Activated CD4-positive, alpha-beta T cell treated with anti-CD3 and anti-CD28 coated beads, Interleukin-2, amount 10 ng/mL, durations not matched to agents 24 days and 14 days (primary cell): ENCODE results near the gene UBTFL1. TPM values are rescaled to one million over a fixed set of nuclear protein-coding genes. Genes with fewer than 3 reads are reported as not detected.
"Not testable (repeated sequence)": the region's sequence is repeated elsewhere in the genome, so short reads cannot be mapped to it uniquely, and the experiment has no call there.

Experiments
- DNase-seq: peaks from one replicate; pipeline ENCODE4 v3.0.0; 2022
- H3K27ac Mint-ChIP-seq: one replicate; pipeline ENCODE4 v1.8.0; 2022; ENCODE audit warnings: mild to moderate bottlenecking, mixed read lengths
- H3K27me3 Mint-ChIP-seq: one replicate; pipeline ENCODE4 v1.8.0; 2022; ENCODE audit warnings: mixed read lengths
- H3K36me3 Mint-ChIP-seq: one replicate; pipeline ENCODE4 v1.8.0; 2022; ENCODE audit warnings: low read depth, mild to moderate bottlenecking, mixed read lengths
- H3K4me1 Mint-ChIP-seq: one replicate; pipeline ENCODE4 v1.8.0; 2021; ENCODE audit warnings: mixed read lengths
- H3K4me3 Mint-ChIP-seq: one replicate; pipeline ENCODE4 v1.8.0; 2022; ENCODE audit warnings: mild to moderate bottlenecking, moderate library complexity, mixed read lengths
- H3K9me3 Mint-ChIP-seq: one replicate; pipeline ENCODE4 v1.8.0; 2021; ENCODE audit warnings: mixed read lengths
- intact Hi-C: fragments of 100-400 bp; cut with micrococcal nuclease; formaldehyde crosslinking; loops from one replicate; pipeline ENCODE4 v1.15.1; 2023
- total RNA-seq: library from RNA; stranded (reverse); gene quantifications from 2 replicates; pipeline ENCODE4 v1.2.3, GENCODE V29; 2022

Gene UBTFL1, protein sequence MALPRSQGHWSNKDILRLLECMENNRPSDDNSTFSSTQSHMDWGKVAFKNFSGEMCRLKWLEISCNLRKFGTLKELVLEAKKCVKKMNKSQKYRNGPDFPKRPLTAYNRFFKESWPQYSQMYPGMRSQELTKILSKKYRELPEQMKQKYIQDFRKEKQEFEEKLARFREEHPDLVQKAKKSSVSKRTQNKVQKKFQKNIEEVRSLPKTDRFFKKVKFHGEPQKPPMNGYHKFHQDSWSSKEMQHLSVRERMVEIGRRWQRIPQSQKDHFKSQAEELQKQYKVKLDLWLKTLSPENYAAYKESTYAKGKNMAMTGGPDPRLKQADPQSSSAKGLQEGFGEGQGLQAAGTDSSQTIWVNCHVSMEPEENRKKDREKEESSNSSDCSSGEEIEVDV
- not detected in 2 replicates for total RNA-seq

DNA sequence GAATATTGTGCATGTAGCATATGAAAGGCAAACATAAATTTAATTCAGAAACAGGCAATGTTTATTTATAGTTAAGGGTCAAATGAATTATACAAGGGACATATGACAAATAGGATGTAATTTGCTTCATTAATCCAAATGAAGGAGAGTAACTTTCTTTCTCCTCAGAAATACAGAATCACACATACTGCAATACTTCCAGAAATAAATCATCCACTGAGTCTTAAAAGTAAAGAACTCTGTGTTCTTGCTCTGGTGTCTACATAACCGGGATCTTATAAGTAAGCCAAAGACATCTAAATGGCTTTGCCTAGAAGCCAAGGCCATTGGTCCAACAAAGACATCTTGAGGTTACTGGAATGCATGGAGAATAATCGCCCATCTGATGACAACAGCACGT is at the start of gene UBTFL1:
TSS of gene UBTFL1 (plus strand) at position 301 of the 400 bp plus-strand sequence. CDS start at position 301, 0 bp downstream.
- H3K9me3 Mint-ChIP-seq, H3K36me3 Mint-ChIP-seq, H3K27me3 Mint-ChIP-seq, H3K27ac Mint-ChIP-seq, H3K4me3 Mint-ChIP-seq, H3K4me1 Mint-ChIP-seq, DNase-seq, intact Hi-C loops: not testable (repeated sequence)

DNA sequence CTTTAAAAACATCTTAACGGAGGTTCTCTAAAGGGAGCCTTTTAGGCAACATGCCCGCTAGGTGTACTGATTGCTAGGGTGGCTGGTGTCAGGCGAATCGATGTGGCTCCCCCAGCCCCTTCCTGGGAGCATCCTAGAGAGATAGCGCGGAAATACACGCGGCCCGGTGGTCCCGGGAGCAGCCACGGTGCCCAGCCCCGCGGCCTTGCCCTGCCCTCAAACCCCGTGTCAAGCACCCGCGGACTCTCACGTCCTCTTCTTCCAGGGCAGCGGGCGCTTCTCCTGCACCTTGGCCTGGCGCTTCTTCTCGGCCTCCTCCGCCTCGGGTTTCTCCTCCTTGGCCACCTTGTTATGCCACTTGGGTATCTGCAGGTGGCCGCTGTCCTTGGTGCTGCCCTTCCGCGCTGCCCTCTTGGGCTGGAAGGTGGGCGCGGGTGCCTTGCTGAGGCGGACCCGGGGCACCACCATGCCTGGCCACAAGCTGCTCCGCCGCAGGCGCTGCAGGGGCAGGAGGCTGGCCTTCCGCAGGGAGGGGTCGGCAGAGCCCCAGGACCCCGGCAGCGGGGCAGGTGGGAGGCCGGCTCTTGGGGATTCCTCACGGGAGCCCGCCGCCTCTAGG is 34.0 kb upstream of the UBTFL1 start:
- H3K4me3 Mint-ChIP-seq, H3K4me1 Mint-ChIP-seq, H3K9me3 Mint-ChIP-seq, H3K27ac Mint-ChIP-seq, DNase-seq, H3K36me3 Mint-ChIP-seq, intact Hi-C loops, H3K27me3 Mint-ChIP-seq: not testable (repeated sequence)

DNA sequence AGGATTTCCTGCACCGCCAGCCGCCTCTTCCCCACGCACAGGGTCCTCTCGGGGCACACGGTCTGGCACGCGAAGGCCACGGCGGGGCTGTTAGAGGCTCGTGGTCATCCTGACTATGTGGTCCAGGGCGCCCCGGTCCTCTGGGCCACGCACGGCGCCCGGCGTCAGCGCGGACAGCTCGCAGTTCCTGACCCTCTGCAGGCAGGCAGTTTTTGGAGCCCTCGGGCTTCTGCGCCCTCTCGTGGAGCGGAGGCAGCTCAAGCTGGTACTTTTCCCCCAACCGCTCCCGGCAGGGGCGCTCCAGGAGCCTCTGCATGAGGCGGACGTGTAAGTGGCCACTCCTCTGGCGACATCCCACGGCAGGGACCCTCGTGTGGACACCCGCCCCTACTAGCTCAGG is 33.4 kb upstream of the UBTFL1 start:
- H3K27ac Mint-ChIP-seq, H3K4me3 Mint-ChIP-seq, H3K4me1 Mint-ChIP-seq, intact Hi-C loops, H3K9me3 Mint-ChIP-seq, H3K27me3 Mint-ChIP-seq, DNase-seq, H3K36me3 Mint-ChIP-seq: not testable (repeated sequence)

DNA sequence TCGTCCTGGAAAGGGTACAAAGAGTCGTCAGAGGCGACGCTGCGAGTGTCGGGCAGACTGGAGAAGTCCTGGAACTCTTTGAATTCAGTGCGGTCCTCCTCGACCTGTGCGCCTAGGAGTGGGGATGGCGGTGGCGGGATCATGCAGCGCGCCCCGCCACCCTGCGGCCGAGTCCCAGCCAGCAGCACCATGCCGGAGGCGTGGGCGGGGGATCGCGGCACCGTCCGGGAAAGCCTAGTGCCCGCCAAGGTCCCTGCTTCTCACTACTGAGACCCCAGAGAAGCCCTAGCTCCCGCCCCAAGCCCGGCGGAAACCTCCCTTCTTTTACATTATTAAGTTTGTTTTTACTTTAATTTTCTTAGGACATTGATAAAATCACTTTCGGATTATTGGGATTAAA is 32.2 kb upstream of the UBTFL1 start:
- DNase-seq, H3K27me3 Mint-ChIP-seq, H3K27ac Mint-ChIP-seq, H3K4me1 Mint-ChIP-seq, H3K9me3 Mint-ChIP-seq, intact Hi-C loops, H3K36me3 Mint-ChIP-seq, H3K4me3 Mint-ChIP-seq: not testable (repeated sequence)

DNA sequence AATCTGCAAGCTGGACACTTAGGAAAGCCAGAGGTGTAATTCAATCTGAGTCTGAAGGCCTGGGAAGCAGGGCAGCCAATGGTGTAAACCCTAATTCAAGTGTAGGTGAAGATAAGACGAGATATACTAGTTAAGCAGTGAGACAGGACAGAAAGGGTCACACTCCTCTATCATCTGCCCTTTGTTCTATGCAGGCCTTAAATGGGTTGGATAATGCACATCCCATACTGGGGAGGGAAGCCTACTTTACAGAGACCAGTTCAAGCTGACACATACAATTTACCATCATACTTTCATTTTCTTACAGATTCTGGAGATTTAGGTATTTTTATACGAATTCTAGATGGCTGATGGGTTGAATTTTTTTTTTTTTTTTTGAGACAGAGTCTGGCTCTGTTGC is 3.0 kb downstream of the UBTFL1 start:
- DNase-seq, H3K4me1 Mint-ChIP-seq, H3K36me3 Mint-ChIP-seq, H3K9me3 Mint-ChIP-seq, H3K27ac Mint-ChIP-seq, intact Hi-C loops, H3K27me3 Mint-ChIP-seq, H3K4me3 Mint-ChIP-seq: not testable (repeated sequence)

DNA sequence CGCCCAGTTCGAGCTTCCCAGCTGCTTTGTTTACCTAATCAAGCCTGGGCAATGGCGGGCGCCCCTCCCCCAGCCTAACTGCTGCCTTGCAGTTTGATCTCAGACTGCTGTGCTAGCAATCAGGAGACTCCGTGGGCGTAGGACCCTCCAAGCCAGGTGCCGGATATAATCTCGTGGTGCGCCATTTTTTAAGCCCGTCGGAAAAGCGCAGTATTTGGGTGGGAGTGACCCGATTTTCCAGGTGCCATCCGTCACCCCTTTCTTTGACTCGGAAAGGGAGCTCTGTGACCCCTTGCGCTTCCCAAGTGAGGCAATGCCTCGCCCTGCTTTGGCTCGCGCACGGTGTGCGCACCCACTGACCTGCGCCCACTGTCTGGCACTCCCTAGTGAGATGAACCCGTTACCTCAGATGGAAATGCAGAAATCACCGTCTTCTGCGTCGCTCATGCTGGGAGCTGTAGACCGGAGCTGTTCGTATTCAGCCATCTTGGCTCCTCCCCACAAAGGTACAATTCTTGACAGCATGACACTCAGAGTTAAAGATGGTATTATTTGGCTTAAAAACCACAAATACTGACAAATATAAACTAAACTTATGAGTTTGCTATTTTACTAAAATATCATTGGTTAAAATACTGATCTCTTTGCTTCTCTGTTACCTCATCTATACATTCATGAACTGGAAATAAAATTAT is 9.6 kb downstream of the UBTFL1 start:
- H3K4me3 Mint-ChIP-seq, H3K9me3 Mint-ChIP-seq, DNase-seq, H3K27me3 Mint-ChIP-seq, H3K36me3 Mint-ChIP-seq, H3K27ac Mint-ChIP-seq, intact Hi-C loops, H3K4me1 Mint-ChIP-seq: not testable (repeated sequence)

DNA sequence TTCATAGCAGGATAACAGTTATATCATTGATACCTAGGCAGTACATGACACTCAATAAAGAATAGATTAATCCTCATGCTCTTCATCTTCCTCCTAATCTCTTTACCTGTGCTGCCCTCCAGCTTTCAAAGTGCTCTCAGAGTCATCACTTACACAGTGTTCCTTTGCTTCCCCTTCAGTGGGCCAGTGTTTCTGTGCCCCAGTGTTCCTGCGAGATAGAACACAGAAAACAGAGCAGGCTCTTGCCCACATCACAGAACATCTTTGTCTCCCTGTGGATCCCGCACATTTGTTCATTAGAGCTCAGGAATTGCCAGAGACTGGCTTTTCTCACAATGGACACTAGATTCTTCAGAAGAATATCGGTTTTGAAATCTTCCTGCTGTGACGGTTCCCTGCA is 12.5 kb downstream of the UBTFL1 start:
- peaks cover 10% of the 10 kb centered on the region for H3K4me1 Mint-ChIP-seq
- H3K4me3 Mint-ChIP-seq, DNase-seq, H3K36me3 Mint-ChIP-seq, intact Hi-C loops, H3K9me3 Mint-ChIP-seq, H3K27ac Mint-ChIP-seq, H3K27me3 Mint-ChIP-seq: not testable (repeated sequence)

DNA sequence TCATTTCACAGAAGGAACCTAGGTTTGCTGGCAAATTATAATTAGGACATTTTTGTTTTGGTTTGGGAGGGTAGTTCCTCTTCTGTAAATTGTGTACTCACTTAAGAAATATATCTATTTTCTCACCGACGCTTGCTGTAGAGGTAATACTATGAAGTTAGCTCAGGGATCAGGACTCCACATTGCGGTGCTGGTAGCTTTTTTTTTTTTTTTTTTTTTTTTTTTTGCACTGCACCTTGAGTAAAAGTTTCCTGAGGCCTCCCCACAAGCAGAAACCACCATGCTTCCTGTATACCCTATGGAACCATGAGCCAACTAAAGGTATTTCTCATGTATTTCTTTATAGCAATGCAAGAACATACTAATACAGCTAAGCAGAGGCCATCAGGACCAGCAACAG is 14.7 kb downstream of the UBTFL1 start:
- Mint-ChIP-seq H3K9me3 (no peaks in the 10 kb centered on the region), H3K27ac (peak overlapping the region; percentile 4), H3K4me3 (no peak overlapping the region), H3K36me3 (no peaks in the 10 kb centered on the region), H3K4me1 (peaks cover 10% of the 10 kb centered on the region), H3K27me3 (no peaks in the 10 kb centered on the region)
- no peak for DNase-seq
- intact Hi-C loops, result no loop called here

DNA sequence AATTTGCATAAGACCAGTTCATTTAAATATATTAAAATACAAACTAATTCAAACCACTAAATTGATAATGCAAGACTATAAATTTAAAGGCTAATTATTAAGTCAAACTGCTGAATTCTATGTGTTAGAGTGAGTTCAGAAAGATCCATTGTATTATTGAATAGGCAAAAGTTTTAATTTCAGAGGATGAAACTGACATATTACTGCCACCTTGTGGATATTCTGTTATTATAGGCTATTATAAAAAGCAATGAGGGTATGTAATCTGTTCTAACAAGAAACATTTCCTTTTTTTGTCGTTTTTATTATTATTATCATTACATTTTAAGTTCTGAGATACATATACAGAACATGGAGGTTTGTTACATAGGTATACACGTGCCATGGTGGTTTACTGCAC is 27.8 kb downstream of the UBTFL1 start:
- no peaks in the 10 kb centered on the region for H3K9me3 Mint-ChIP-seq
- H3K27me3 Mint-ChIP-seq, result no peaks in the 10 kb centered on the region
- H3K27ac Mint-ChIP-seq, result no peak overlapping the region
- intact Hi-C loops, result loop anchor here (10.0 kb wide), 1 partner anchor 1019 kb away; no protein-coding TSS in a partner anchor
- no peaks in the 10 kb centered on the region for H3K4me1 Mint-ChIP-seq
- DNase-seq, result no peak
- H3K36me3 Mint-ChIP-seq, result no peaks in the 10 kb centered on the region
- no peak overlapping the region for H3K4me3 Mint-ChIP-seq

DNA sequence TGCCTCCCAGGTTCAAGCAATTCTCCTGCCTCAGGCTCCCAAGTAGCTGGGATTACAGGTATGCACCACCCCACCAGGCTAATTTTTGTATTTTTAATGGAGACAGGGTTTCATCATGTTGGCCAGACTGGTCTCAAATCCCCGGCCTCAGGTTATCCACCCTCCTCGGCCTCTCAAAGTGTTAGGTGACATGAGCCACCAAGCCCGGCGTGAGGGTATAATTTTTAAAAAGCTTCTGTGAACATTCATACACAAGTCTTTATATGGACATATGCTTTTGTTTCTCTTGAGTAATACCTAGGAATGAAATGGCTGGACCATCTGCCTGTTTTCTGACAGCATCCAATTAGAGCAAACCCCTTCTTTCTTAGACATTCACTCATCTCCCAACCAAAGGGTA is 34.4 kb downstream of the UBTFL1 start:
- Mint-ChIP-seq H3K27ac (no peak overlapping the region), H3K27me3 (no peaks in the 10 kb centered on the region), H3K36me3 (no peaks in the 10 kb centered on the region), H3K9me3 (no peaks in the 10 kb centered on the region), H3K4me1 (no peaks in the 10 kb centered on the region), H3K4me3 (no peak overlapping the region)
- no peak for DNase-seq
- intact Hi-C loops, result no loop called here

DNA sequence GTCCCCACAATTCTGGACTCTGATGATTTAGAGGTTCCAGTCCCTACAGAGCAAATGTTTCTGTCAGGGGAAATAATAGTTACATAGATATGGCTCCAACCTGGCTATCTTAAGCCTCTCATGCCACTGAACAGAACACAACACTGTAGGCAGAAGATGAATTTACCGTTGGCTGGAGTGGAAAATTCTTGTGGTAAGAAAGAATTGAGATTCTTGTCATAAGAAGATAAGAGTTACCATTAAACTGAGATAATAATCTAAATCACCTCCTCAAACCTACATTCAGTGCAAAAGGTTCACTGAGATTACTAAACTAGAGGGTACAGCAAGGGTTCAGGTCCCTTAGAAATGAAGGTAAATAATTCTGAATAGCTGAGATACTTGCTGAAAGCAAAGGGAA is 38.6 kb downstream of the UBTFL1 start:
- DNase-seq, result no peak
- no peak overlapping the region for H3K4me3 Mint-ChIP-seq
- H3K9me3 Mint-ChIP-seq, result no peaks in the 10 kb centered on the region
- H3K4me1 Mint-ChIP-seq, result no peaks in the 10 kb centered on the region
- no peaks in the 10 kb centered on the region for H3K36me3 Mint-ChIP-seq
- intact Hi-C loops, result no loop called here
- H3K27me3 Mint-ChIP-seq, result no peaks in the 10 kb centered on the region
- H3K27ac Mint-ChIP-seq, result no peak overlapping the region

DNA sequence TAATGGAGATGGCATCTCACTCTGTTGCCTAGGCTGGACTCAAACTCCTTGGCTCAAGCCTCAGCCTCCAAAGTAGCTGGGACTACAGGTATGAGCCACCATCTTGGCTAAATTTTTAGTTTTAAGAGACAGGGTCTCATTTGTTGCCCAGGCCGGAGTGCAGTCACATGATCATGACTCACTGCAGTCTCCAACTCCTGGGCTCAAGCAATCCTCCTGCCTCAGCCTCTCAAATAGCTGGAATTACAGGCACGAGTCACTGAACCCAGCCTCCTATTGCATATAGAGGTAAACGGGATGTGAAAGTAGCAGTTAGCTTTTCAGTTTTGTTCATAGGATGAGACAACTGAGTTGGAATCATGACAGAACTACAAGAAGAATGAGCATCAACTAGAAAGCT is 39.2 kb downstream of the UBTFL1 start:
- Mint-ChIP-seq H3K4me1 (no peaks in the 10 kb centered on the region), H3K4me3 (no peak overlapping the region), H3K27ac (no peak overlapping the region), H3K36me3 (no peaks in the 10 kb centered on the region), H3K9me3 (no peaks in the 10 kb centered on the region), H3K27me3 (peaks cover 2% of the 10 kb centered on the region)
- no peak for DNase-seq
- intact Hi-C loops, result no loop called here

DNA sequence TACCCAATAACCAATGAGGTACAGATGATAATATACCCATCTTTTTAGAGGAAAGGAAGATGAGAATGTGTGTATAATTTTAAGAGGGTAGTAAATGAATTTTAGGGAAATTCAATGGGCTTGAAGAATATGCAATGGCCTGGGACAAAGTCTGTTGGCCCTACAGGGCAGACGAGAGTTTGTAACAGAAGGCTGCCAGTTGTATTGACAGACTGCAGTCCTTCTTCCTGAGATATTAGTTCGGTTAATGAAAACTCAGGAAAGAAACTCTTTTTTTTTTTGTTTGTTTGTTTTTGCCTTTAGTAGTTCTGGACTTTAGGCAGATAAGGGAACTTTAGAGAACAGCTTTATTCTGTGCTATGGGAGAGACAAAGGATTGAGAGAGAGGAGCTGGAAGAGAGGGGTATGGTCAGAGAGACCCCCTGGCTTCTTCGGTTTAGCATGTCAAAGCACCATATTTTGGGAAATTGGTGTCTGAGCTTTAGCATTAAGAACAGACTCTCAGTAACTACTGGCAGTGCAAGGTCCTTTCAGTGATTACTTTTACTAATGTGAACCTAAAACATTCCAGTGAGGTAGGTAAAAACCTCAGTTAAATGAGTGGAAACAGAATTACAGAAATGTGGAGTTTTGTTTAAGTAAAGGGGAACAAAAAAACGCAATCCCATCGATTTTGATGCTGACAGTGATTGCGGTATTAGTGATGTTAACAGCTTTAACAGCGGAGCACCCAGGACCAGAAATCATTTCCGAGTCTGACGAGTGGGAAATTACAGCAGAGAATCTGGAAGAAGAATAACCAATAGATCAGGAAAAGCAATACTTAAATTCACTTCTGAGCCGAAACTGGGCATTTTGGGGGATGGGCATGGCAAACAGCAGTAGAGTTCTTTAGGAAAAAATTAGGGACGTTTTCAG is 48.1 kb downstream of the UBTFL1 start:
- Mint-ChIP-seq H3K36me3 (no peaks in the 10 kb centered on the region), H3K9me3 (no peaks in the 10 kb centered on the region), H3K27me3 (peaks cover 53% of the 10 kb centered on the region), H3K4me3 (peak overlapping the region; percentile 71), H3K4me1 (peaks cover 11% of the 10 kb centered on the region), H3K27ac (no peak overlapping the region)
- intact Hi-C loops, result no loop called here
- DNase-seq, result no peak
